Spleen (tissue), 11 donors: ENCODE measurements around the gene FAM3C. TPM values are rescaled to one million over a fixed set of nuclear protein-coding genes. Genes with fewer than 3 reads are reported as not detected.

ENCODE experiments used
- DNase-seq: peaks from one replicate; pipeline ENCODE4 v3.0.0-alpha.2; 2020
- H3K27ac ChIP-seq, 8 donors: fragments of 200-600 bp; sonication (generic) in 7 of 8; 1 replicate in 4 of 8; 2 replicates in 4 of 8; pipeline versions ENCODE4 v1.5.0 to v1.8.0; 2016 to 2021; ENCODE audit warnings: inconsistent platforms in 4 of 8, mild to moderate bottlenecking in 4 of 8, moderate library complexity in 1 of 8
- H3K27me3 ChIP-seq, 7 donors: fragments of 200-600 bp; sonication (generic) in 6 of 7; replicated peaks in 1 of 7; 1 replicate in 4 of 7; 2 replicates in 3 of 7; pipeline versions ENCODE4 v1.5.0 to v1.8.0; 2016 to 2021; ENCODE audit warnings: inconsistent platforms in 3 of 7, mild to moderate bottlenecking in 1 of 7
- H3K36me3 ChIP-seq, 6 donors: fragments of 200-600 bp; sonication (generic) in 5 of 6; 1 replicate in 4 of 6; 2 replicates in 2 of 6; pipeline versions ENCODE4 v1.5.0 to v1.8.0; 2016 to 2021; ENCODE audit warnings: inconsistent platforms in 2 of 6
- H3K4me1 ChIP-seq, 6 donors: fragments of 200-600 bp; sonication (generic) in 5 of 6; 1 replicate in 3 of 6; 2 replicates in 3 of 6; pipeline versions ENCODE4 v1.5.0 to v1.8.0; 2016 to 2021; ENCODE audit warnings: inconsistent platforms in 3 of 6
- H3K4me3 ChIP-seq, 8 donors: fragments of 200-600 bp; sonication (generic) in 7 of 8; 1 replicate in 4 of 8; 2 replicates in 4 of 8; pipeline versions ENCODE4 v1.5.0 to v1.8.0; 2016 to 2021; ENCODE audit warnings: inconsistent platforms in 4 of 8, mild to moderate bottlenecking in 4 of 8, moderate library complexity in 2 of 8
- H3K9me3 ChIP-seq, 8 donors: fragments of 200-600 bp; sonication (generic) in 7 of 8; 1 replicate in 4 of 8; 2 replicates in 4 of 8; pipeline versions ENCODE4 v1.5.0 to v1.8.0; 2016 to 2021; ENCODE audit warnings: inconsistent platforms in 4 of 8
- CTCF ChIP-seq, 11 experiments: fragments of 200-600 bp in 7 of 11; fragments of 450-650 bp in 4 of 11; sonication (generic) in 4 of 11; IDR thresholded peaks in 8 of 11; conservative IDR thresholded peaks in 3 of 11; 1 replicate in 7 of 11; 2 replicates in 4 of 11; pipeline versions ENCODE4 v1.4.0 to v1.8.0; 2016 to 2021; ENCODE audit warnings: antibody characterized with exemption in 11 of 11, inconsistent platforms in 4 of 11, mild to moderate bottlenecking in 1 of 11
- POLR2A ChIP-seq, 3 donors: fragments of 450-650 bp; IDR thresholded peaks; one replicate each; pipeline ENCODE4 v1.5.1; 2017; ENCODE audit warnings: antibody characterized with exemption in 3 of 3, mild to moderate bottlenecking in 1 of 3
- POLR2AphosphoS5 ChIP-seq, 3 donors: sonication (generic); formaldehyde crosslinking; IDR thresholded peaks; one replicate each; pipeline ENCODE4 v1.5.1; 2017; ENCODE audit warnings: antibody characterized with exemption in 3 of 3
- WGBS, 5 donors: extraction: QIAGEN DNeasy Blood & Tissue Kit in 3 of 5; methylation state at CpG; one replicate each; pipeline versions ENCODE4 v1.1.5 to v1.1.7; 2013 to 2018; 5-methylcytosine and 5-hydroxymethylcytosine counted together
- intact Hi-C: fragments of 100-400 bp; cut with DNase I; formaldehyde crosslinking; loops from one replicate; pipeline ENCODE4 v1.15.0; 2023; ENCODE audit warnings: low total_unique reads
- polyA plus RNA-seq, 3 donors: library from polyadenylated mRNA; stranded (reverse); fragments of 200-250 nt; gene quantifications; one replicate each; pipeline ENCODE4 v1.2.1, GENCODE V29; 2013
- total RNA-seq, 7 donors: library from RNA; depleted of rRNA in 3 of 7; stranded (reverse); fragments of >200 nt in 3 of 7; fragmentation: NEBNext Ultra II Directional in 4 of 7; extraction: Animal tissue kit (Norgen Biotek cat#: 25700) in 4 of 7; gene quantifications; one replicate each; pipeline versions ENCODE4 v1.1.0 to v1.2.1, GENCODE V29; 2016 to 2021
- donor health status: healthy with polysubstance abuse.
- donor health status: DM: no; HTN: no; CAD: no; lungs with moderate emphysema.
- donor health status: DM: no; HTN: no; CAD: no.
- donor health status: Bipolar disorder and iron deficiency.
- donor health status: healthy.
- donor health status: DM: no; HTN: no; CAD: no.
- donor health status: DM: yes; HTN: yes; CAD: no.

FAM3C gene
- total and polyA plus RNA-seq, 10 donors, result 35.4 to 69.2 (median 54.1) TPM

GRCh38 chr7:121336579-121336978 is 59.5 kb downstream of the FAM3C start:
- WGBS, 5 donors, result 63 to 85% (median 76%) methylated on average over 3 of the region's 3 CpGs
- Histone ChIP-seq H3K36me3 (peaks cover 0 to 9% (median 0%) of the 10 kb centered on the region in 6 donors), H3K9me3 (no peaks in the 10 kb centered on the region), H3K4me1 (peaks cover 0 to 2% (median 0%) of the 10 kb centered on the region in 6 donors), H3K27me3 (peaks cover 0 to 20% (median 13%) of the 10 kb centered on the region in 7 donors), H3K4me3 (no peak overlapping the region), H3K27ac (no peak overlapping the region)
- intact Hi-C loops, result no loop called here
- no peak for DNase-seq
- TF ChIP-seq POLR2AphosphoS5 (IDR thresholded peaks at IDR 0.05), result no peak
- TF ChIP-seq CTCF (IDR thresholded peaks at IDR 0.05 in 8 of 11, conservative IDR thresholded peaks at IDR 0.05 in 3 of 11), result no peak
- no peak for TF ChIP-seq POLR2A (IDR thresholded peaks at IDR 0.05)

DNA sequence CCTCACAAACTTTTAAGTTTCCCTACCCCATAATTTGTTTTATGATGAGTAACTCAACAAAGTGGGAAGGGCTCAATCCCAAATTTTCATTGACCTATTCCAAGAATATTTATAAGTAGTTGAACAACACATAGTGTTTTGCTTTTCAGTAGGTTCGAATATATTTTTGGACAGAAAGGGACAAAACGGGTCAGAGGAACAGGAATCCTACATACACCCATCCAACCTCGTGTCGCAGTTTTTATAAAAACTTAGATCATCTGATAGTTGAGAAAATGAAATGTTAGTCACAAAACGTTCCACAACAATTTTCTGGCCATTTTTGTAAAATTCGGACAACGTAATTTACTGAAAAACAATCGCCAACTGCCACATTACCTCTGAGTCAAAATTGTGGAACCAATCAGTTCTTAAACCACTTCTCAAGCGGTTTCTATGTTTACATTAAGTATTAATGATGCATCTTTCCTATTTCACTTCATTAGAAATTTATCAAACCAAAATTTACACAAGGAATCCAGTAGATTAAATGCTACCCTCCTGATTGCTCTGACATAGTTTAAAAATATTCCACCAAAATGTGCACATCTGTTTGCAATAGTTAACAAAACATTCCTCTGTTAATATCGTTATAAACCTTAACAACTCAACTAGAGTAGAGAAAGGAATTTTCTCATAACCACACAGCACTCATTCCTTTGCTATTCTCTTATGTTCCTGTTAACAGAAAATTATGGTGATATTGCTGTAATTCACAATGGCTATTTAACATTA is 61.0 kb downstream of the FAM3C start:
- H3K27me3 ChIP-seq, result peaks cover 0 to 35% (median 24%) of the 10 kb centered on the region in 7 donors

DNA sequence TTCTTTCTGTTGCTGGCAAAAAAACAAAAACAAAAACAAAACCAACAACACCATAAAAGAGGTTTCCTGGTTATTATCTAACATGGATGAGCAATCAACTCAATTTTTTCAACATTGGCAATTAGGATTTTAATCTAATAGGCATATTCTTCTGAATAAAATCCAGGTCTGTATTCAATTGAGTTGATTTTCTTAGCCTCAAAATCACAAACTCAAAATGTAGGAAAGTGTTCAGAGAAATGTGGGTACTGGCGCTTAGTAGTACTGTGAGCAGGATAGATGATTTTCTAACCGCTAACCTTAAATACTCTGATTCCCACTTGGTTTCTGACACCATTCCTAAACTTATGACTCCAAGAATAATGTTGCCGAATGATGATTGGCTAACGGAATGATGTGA is 61.7 kb downstream of the FAM3C start:
- Histone ChIP-seq H3K27me3 (peaks cover 0 to 42% (median 31%) of the 10 kb centered on the region in 7 donors), H3K4me1 (peaks cover 5 to 22% (median 15%) of the 10 kb centered on the region in 6 donors), H3K27ac (no peak overlapping the region), H3K9me3 (no peaks in the 10 kb centered on the region), H3K36me3 (peaks cover 0 to 9% (median 0%) of the 10 kb centered on the region in 6 donors), H3K4me3 (no peak overlapping the region)
- TF ChIP-seq POLR2AphosphoS5 (IDR thresholded peaks at IDR 0.05), result no peak
- TF ChIP-seq POLR2A (IDR thresholded peaks at IDR 0.05), result no peak
- TF ChIP-seq CTCF (IDR thresholded peaks at IDR 0.05 in 8 of 11, conservative IDR thresholded peaks at IDR 0.05 in 3 of 11), result no peak
- intact Hi-C loops, result no loop called here
- DNase-seq, result no peak
- WGBS, 5 donors, result 95 to 99% (median 98%) methylated on average over 4 of the region's 4 CpGs

More for the DNA sequence above, 61.0 kb downstream of the FAM3C start:
- Histone ChIP-seq H3K36me3 (peaks cover 0 to 9% (median 0%) of the 10 kb centered on the region in 6 donors), H3K9me3 (no peaks in the 10 kb centered on the region), H3K4me3 (no peak overlapping the region), H3K4me1 (peaks cover 0 to 15% (median 8%) of the 10 kb centered on the region in 6 donors), H3K27ac (no peak overlapping the region)
- 84 to 89% (median 85%) methylated on average over 10 of the region's 10 CpGs for whole genome bisulfite sequencing, 5 donors
- DNase-seq, result no peak
- intact Hi-C loops, result no loop called here
- no peak for TF ChIP-seq POLR2A (IDR thresholded peaks at IDR 0.05)
- no peak for TF ChIP-seq POLR2AphosphoS5 (IDR thresholded peaks at IDR 0.05)
- no peak for TF ChIP-seq CTCF (IDR thresholded peaks at IDR 0.05 in 8 of 11, conservative IDR thresholded peaks at IDR 0.05 in 3 of 11)

- intact Hi-C loops, result no loop called here
- DNase-seq, result no peak
- 60 to 83% (median 65%) methylated on average over 5 of the region's 5 CpGs for WGBS, 5 donors
These were observed 64.5 kb downstream of the FAM3C start for GRCh38 chr7:121331574-121331973.

More at GRCh38 chr7:121331574-121331973, 64.5 kb downstream of the FAM3C start:
- no peak overlapping the region for H3K4me3 ChIP-seq
- no peaks in the 10 kb centered on the region for H3K9me3 ChIP-seq
- H3K27me3 ChIP-seq, result peaks cover 0 to 64% (median 52%) of the 10 kb centered on the region in 7 donors
- TF ChIP-seq POLR2AphosphoS5 (IDR thresholded peaks at IDR 0.05) (no peak), CTCF (IDR thresholded peaks at IDR 0.05 in 8 of 11, conservative IDR thresholded peaks at IDR 0.05 in 3 of 11) (no peak)
- peaks cover 5 to 33% (median 23%) of the 10 kb centered on the region in 6 donors for H3K4me1 ChIP-seq
- H3K36me3 ChIP-seq, result no peaks in the 10 kb centered on the region
- H3K27ac ChIP-seq, result no peak overlapping the region
